A673 (cell line): Measurements from ENCODE around the gene RERE. TPM values are rescaled to one million over a fixed set of nuclear protein-coding genes. Genes with fewer than 3 reads are reported as not detected.
"Not testable (repeated sequence)": the region's sequence is repeated elsewhere in the genome, so short reads cannot be mapped to it uniquely, and the experiment has no call there.

Experiments used
- BruUV-seq: library from RNA; stranded (reverse); fragments of 400-500 nt; replicated peaks from 2 replicates; lab custom pipeline; 2021; lab: Mats Ljungman, UMichigan
- CTCF ChIA-PET: fragments of 300-600 bp; sonication (Branson Sonifier 250); formaldehyde crosslinking; loops from one replicate; lab custom pipeline; 2022; ENCODE audit warnings: antibody characterized with exemption; lab: Charles Lee
- POLR2A ChIA-PET: fragments of 300-600 bp; sonication (Branson Sonifier 250); formaldehyde crosslinking; loops from one replicate; lab custom pipeline; 2022; ENCODE audit warnings: antibody characterized with exemption; ENCODE audit not compliant: low non-redundant PET; lab: Charles Lee
- DNase-seq: peaks from one replicate; pipeline ENCODE4 v3.0.0-alpha.2; 2015; ENCODE audit warnings: low spot score
- H3K27ac ChIP-seq: fragments of 200-600 bp; sonication (generic); 2 replicates; pipeline ENCODE4 v1.5.1; 2016; ENCODE audit warnings: mixed run types, low read depth, mild to moderate bottlenecking, mixed read lengths, antibody characterized with exemption, low read length; ENCODE audit not compliant: poor library complexity, severe bottlenecking
- H3K27me3 ChIP-seq: fragments of 200-600 bp; sonication (generic); replicated peaks from 2 replicates; pipeline ENCODE4 v1.6.1; 2017; ENCODE audit warnings: mixed run types, low read depth, mild to moderate bottlenecking, mixed read lengths, antibody characterized with exemption, low read length; ENCODE audit not compliant: insufficient read depth, poor library complexity
- H3K36me3 ChIP-seq: fragments of 200-600 bp; sonication (generic); 2 replicates; pipeline ENCODE4 v1.6.1; 2016; ENCODE audit warnings: mixed run types, mild to moderate bottlenecking, mixed read lengths, antibody characterized with exemption, low read length; ENCODE audit not compliant: insufficient read depth, poor library complexity, severe bottlenecking
- H3K4me1 ChIP-seq: fragments of 200-600 bp; sonication (generic); 2 replicates; pipeline ENCODE4 v1.6.1; 2017; ENCODE audit warnings: mixed run types, mild to moderate bottlenecking, mixed read lengths, antibody characterized with exemption, low read length; ENCODE audit not compliant: insufficient read depth, poor library complexity, severe bottlenecking
- H3K4me3 ChIP-seq: fragments of 200-600 bp; sonication (generic); 2 replicates; pipeline ENCODE4 v1.5.1; 2016; ENCODE audit warnings: low read depth, mixed run types, mild to moderate bottlenecking, mixed read lengths, low read length; ENCODE audit not compliant: poor library complexity, severe bottlenecking
- H3K9me3 ChIP-seq: fragments of 200-600 bp; sonication (generic); 2 replicates; pipeline ENCODE4 v1.6.1; 2016; ENCODE audit warnings: mixed run types, low read depth, mild to moderate bottlenecking, mixed read lengths, antibody characterized with exemption, low read length; ENCODE audit not compliant: poor library complexity, severe bottlenecking
- CTCF ChIP-seq: fragments of 300-800, 200-600 bp; sonication (generic); conservative IDR thresholded peaks from 2 replicates; pipeline ENCODE4 v1.5.1; 2017; ENCODE audit warnings: low read depth, mild to moderate bottlenecking, antibody characterized with exemption, low read length, moderate library complexity, mixed read lengths
- EZH2 ChIP-seq: fragments of 200-600 bp; sonication (generic); IDR thresholded peaks from 2 replicates; pipeline ENCODE4 v1.6.1; 2017; ENCODE audit warnings: borderline replicate concordance, low read depth, mild to moderate bottlenecking, mixed read lengths, antibody characterized with exemption, low read length; ENCODE audit not compliant: poor library complexity, severe bottlenecking
- intact Hi-C: fragments of 100-400 bp; cut with micrococcal nuclease; formaldehyde crosslinking; loops from one replicate; pipeline ENCODE4 v1.10.0; 2022; ENCODE audit not compliant: unreplicated experiment
- total RNA-seq: library from RNA; stranded (reverse); gene quantifications from 2 replicates; pipeline ENCODE4 v1.2.3, GENCODE V29; 2021

RERE gene
- total RNA-seq, 1 experiment from 2014 or later: 188 TPM

- no peak for DNase-seq
- no TSS peak for BruUV-seq
- no peak overlapping the region for H3K27ac ChIP-seq
- peaks cover 7% of the 10 kb centered on the region for H3K36me3 ChIP-seq
- TF ChIP-seq CTCF: no peak
- no peak for TF ChIP-seq EZH2
- intact Hi-C loops: no loop called here
- peaks cover 17% of the 10 kb centered on the region for H3K4me1 ChIP-seq
- ChIA-PET POLR2A (no interaction called here), CTCF (no interaction called here)
- no peak overlapping the region for H3K4me3 ChIP-seq
- no peaks in the 10 kb centered on the region for H3K27me3 ChIP-seq
- no peaks in the 10 kb centered on the region for H3K9me3 ChIP-seq
Measured at GRCh38 chr1:8448911-8449661, 368.4 kb downstream of the RERE start.

GRCh38 chr1:8448505-8448904 lies 368.9 kb downstream of the RERE start:
- peaks cover 17% of the 10 kb centered on the region for H3K4me1 ChIP-seq
- H3K4me3 ChIP-seq, BruUV-seq, H3K9me3 ChIP-seq, intact Hi-C loops, H3K27me3 ChIP-seq, H3K27ac ChIP-seq, H3K36me3 ChIP-seq, DNase-seq, CTCF ChIA-PET, POLR2A ChIA-PET: not testable (repeated sequence)

- BruUV-seq: no TSS peak
- CTCF ChIA-PET: no interaction called here
- POLR2A ChIA-PET: no interaction called here
Measured at GRCh38 chr1:8447616-8448150, 369.8 kb downstream of the RERE start.

GRCh38 chr1:8446119-8446518 lies 371.3 kb downstream of the RERE start:
- H3K4me1 ChIP-seq, intact Hi-C loops, DNase-seq, CTCF ChIA-PET, H3K9me3 ChIP-seq, H3K4me3 ChIP-seq, H3K27me3 ChIP-seq, H3K36me3 ChIP-seq, POLR2A ChIA-PET, H3K27ac ChIP-seq: not testable (repeated sequence)
- BruUV-seq: TSS peak; percentile 9

More at GRCh38 chr1:8447616-8448150, 369.8 kb downstream of the RERE start:
- Histone ChIP-seq H3K27me3 (no peaks in the 10 kb centered on the region), H3K4me3 (no peak overlapping the region), H3K4me1 (peaks cover 11% of the 10 kb centered on the region), H3K27ac (no peak overlapping the region), H3K9me3 (no peaks in the 10 kb centered on the region), H3K36me3 (peaks cover 7% of the 10 kb centered on the region)
- no peak for DNase-seq
- intact Hi-C loops: no loop called here
- no peak for TF ChIP-seq CTCF
